K562 treated with DMSO at 1 percent for 24 hours (cell line): ENCODE measurements around the gene TBK1. TPM values are rescaled to one million over a fixed set of nuclear protein-coding genes. Genes with fewer than 3 reads are reported as not detected.

Experiments
- total RNA-seq: library from RNA; unstranded; fragments of 300-600 nt; gene quantifications from 2 replicates; pipeline ENCODE4 v1.2.3, GENCODE V29; 2022; ENCODE audit warnings: low read depth; ENCODE audit not compliant: insufficient read depth

Gene TBK1
- total RNA-seq: 12.3 and 14.5 TPM in 2 replicates

DNA sequence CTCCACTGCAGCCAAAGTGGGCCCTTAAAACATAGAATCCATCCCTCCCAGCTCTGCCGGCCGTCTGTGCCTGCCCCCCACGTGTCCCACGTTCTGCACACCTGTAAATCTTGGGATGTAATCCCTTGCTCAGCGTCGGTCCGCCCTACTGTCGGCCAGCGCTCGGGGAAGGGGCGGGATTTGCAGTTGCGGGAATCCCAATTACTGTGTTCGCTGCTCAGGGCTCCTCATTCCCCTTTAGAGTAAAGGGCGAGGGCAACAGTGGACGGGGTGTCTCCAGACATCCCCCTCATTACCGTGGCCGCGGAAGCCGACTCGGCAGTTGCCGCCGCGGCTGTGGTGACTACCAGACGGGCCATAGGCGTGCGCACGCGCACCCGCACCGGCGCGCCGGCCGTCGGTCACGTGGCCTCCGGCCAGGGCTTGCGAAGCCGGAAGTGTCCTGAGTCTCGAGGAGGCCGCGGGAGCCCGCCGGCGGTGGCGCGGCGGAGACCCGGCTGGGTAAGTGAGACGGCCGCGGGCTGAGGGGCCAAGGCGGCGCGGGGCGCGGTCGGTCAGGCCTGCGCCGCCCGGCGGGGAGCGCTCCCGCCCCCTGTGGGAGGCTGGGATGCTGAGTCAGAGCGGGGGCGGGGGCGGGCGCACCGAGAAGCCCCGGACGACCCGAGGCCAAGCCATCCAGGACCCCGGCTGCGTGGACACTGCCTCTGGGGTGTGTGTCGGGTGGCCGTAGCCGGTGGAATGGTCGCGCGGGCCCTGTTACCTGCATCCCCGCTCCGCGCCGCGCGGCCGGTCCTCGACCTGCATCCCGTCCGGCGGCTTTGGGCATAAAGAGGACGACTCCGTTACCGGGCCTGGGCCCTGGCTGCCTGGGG, at the start of gene TBK1:
TSS of gene TBK1 (plus strand) at position 434 of the 872 bp plus-strand sequence. CDS start 3,751 bp downstream, outside the sequence.

DNA sequence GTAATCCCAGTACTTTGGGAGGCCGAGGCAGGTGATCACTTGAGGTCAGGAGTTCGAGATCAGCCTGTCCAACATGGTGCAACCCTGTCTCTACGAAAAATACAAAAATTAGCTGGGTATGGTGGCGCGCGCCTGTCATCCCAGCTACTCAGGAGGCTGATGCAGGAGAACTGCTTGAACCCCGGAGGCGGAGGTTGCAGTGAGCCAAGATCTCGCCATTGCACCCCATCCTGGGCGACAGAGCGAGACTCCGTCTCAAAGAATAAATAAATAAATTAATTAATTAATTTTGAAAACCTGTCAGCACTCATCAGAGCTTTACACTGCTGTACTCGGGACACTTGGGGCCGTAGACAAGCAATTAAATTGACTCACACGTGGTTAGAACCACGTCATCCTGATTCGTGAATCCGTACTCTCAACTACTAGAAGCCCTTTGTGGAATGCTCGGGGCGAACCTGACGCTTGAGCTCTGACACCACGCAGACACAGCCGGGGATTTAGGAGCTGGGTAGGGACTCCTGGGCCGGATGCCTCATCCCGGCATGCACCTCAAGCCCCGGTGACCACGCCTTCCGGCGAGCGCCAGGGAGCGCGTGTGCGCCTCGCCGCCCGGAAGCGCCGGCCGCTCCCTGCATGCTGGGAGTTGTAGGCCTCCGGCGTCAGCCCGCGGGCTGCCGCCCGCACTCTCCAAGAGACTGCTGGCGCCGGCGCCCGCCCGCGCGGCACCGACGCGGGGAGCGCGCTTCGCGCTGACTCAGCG, 48.0 kb upstream of the TBK1 start, which contains the start of gene XPOT:
TSS of gene XPOT (plus strand) at position 686 of the 763 bp plus-strand sequence. CDS start 5,644 bp downstream, outside the sequence.

Other genes starting within 250 kb of the TBK1 start
- gene KICS2, start 229.8 kb upstream of the TBK1 start, total RNA-seq: 1.9 and 2.2 TPM in 2 replicates
- gene C12orf56, start 61.4 kb upstream of the TBK1 start, total RNA-seq: 2.6 TPM in 1 of 2 replicates, not detected in the other
- gene XPOT, start 47.7 kb upstream of the TBK1 start, total RNA-seq: 72.2 and 77.5 TPM in 2 replicates
- gene RASSF3, start 158.4 kb downstream of the TBK1 start, total RNA-seq: 11.8 and 13.9 TPM in 2 replicates